ENCODE data around the gene HS1BP3.

The HS1BP3 gene

GRCh38 chr2:20672201-20672951 lies 21.5 kb upstream of the HS1BP3 start:
- H3K4me1 ChIP-seq (ENCODE audit: insufficient read depth, poor library complexity, severe bottlenecking): no peaks in the 10 kb centered on the region
- H3K4me3 ChIP-seq (ENCODE audit: severe bottlenecking): no peak overlapping the region
- H3K27ac ChIP-seq (ENCODE audit: poor library complexity, severe bottlenecking): no peak overlapping the region
- no peak for ATAC-seq (ENCODE audit: low read depth)
- no peaks in the 10 kb centered on the region for H3K36me3 ChIP-seq (ENCODE audit: low read depth)
- no peak for DNase-seq (ENCODE audit: low spot score)
- H3K9me3 ChIP-seq (ENCODE audit: severe bottlenecking): no peaks in the 10 kb centered on the region
- no peak for TF ChIP-seq CTCF (IDR thresholded peaks at IDR 0.05; ENCODE audit: poor library complexity, severe bottlenecking)
- peaks cover 60% of the 10 kb centered on the region for H3K27me3 ChIP-seq (ENCODE audit: insufficient read depth, poor library complexity, severe bottlenecking)

- Histone ChIP-seq H3K27ac (ENCODE audit: poor library complexity, severe bottlenecking) (no peak overlapping the region), H3K4me1 (ENCODE audit: insufficient read depth, poor library complexity, severe bottlenecking) (no peaks in the 10 kb centered on the region), H3K36me3 (ENCODE audit: low read depth) (no peaks in the 10 kb centered on the region), H3K27me3 (ENCODE audit: insufficient read depth, poor library complexity, severe bottlenecking) (peaks cover 63% of the 10 kb centered on the region), H3K4me3 (ENCODE audit: severe bottlenecking) (no peak overlapping the region), H3K9me3 (ENCODE audit: severe bottlenecking) (no peaks in the 10 kb centered on the region)
- no peak for DNase-seq (ENCODE audit: low spot score)
- ATAC-seq (ENCODE audit: low read depth): no peak
- TF ChIP-seq CTCF (IDR thresholded peaks at IDR 0.05; ENCODE audit: poor library complexity, severe bottlenecking): no peak
These were observed 20.8 kb upstream of the HS1BP3 start for GRCh38 chr2:20671736-20672080.

GRCh38 chr2:20671036-20671735 lies 20.3 kb upstream of the HS1BP3 start:
- H3K4me3 ChIP-seq (ENCODE audit: severe bottlenecking): no peak overlapping the region
- H3K9me3 ChIP-seq (ENCODE audit: severe bottlenecking): no peaks in the 10 kb centered on the region
- H3K27me3 ChIP-seq (ENCODE audit: insufficient read depth, poor library complexity, severe bottlenecking): peaks cover 68% of the 10 kb centered on the region
- ATAC-seq (ENCODE audit: low read depth) (no peak), DNase-seq (ENCODE audit: low spot score) (no peak)
- TF ChIP-seq CTCF (IDR thresholded peaks at IDR 0.05; ENCODE audit: poor library complexity, severe bottlenecking): no peak
- H3K4me1 ChIP-seq (ENCODE audit: insufficient read depth, poor library complexity, severe bottlenecking): no peaks in the 10 kb centered on the region
- H3K36me3 ChIP-seq (ENCODE audit: low read depth): no peaks in the 10 kb centered on the region
- H3K27ac ChIP-seq (ENCODE audit: poor library complexity, severe bottlenecking): no peak overlapping the region

GRCh38 chr2:20670315-20671035 lies 19.6 kb upstream of the HS1BP3 start:
- DNase-seq (ENCODE audit: low spot score): no peak

More at GRCh38 chr2:20670315-20671035, 19.6 kb upstream of the HS1BP3 start:
- H3K4me3 ChIP-seq (ENCODE audit: severe bottlenecking): no peak overlapping the region
- H3K36me3 ChIP-seq (ENCODE audit: low read depth): no peaks in the 10 kb centered on the region
- TF ChIP-seq CTCF (IDR thresholded peaks at IDR 0.05; ENCODE audit: poor library complexity, severe bottlenecking): no peak
- H3K4me1 ChIP-seq (ENCODE audit: insufficient read depth, poor library complexity, severe bottlenecking): no peaks in the 10 kb centered on the region
- H3K27ac ChIP-seq (ENCODE audit: poor library complexity, severe bottlenecking): no peak overlapping the region
- peaks cover 75% of the 10 kb centered on the region for H3K27me3 ChIP-seq (ENCODE audit: insufficient read depth, poor library complexity, severe bottlenecking)
- no peak for ATAC-seq (ENCODE audit: low read depth)
- H3K9me3 ChIP-seq (ENCODE audit: severe bottlenecking): no peaks in the 10 kb centered on the region
